GM23338 (cell line): ENCODE results near the gene SORCS2. TPM values are rescaled to one million over a fixed set of nuclear protein-coding genes. Genes with fewer than 3 reads are reported as not detected.

Experiments
- ATAC-seq: fragments of 200-7000 bp; cut with Tn5 transposase; 3 replicates; pipeline ENCODE4 v1.9.1; 2020
- DNase-seq: peaks from one replicate; pipeline ENCODE4 v3.0.0-alpha.2; 2015; ENCODE audit warnings: low spot score
- H2AFZ ChIP-seq: fragments of 200-600 bp; sonication (generic); 2 replicates; pipeline ENCODE4 v1.8.0; 2016; ENCODE audit warnings: antibody characterized with exemption, mild to moderate bottlenecking, moderate library complexity
- H3F3A ChIP-seq: fragments of 200-600 bp; sonication (generic); replicated peaks from 2 replicates; pipeline ENCODE4 v1.8.0; 2017; ENCODE audit warnings: antibody characterized with exemption, mixed run types, low read depth
- H3K27ac ChIP-seq: fragments of 200-600 bp; sonication (generic); 2 replicates; pipeline ENCODE4 v1.6.1; 2016; ENCODE audit warnings: low read depth
- H3K27me3 ChIP-seq: fragments of 200-600 bp; sonication (generic); 2 replicates; pipeline ENCODE4 v1.8.0; 2016; ENCODE audit warnings: mild to moderate bottlenecking, mixed run types, moderate library complexity; ENCODE audit not compliant: insufficient read depth
- H3K36me3 ChIP-seq: fragments of 200-600 bp; sonication (generic); 2 replicates; pipeline ENCODE4 v1.8.0; 2016; ENCODE audit warnings: mild to moderate bottlenecking; ENCODE audit not compliant: insufficient read depth
- H3K4me1 ChIP-seq: fragments of 200-600 bp; sonication (generic); 2 replicates; pipeline ENCODE4 v1.8.0; 2016; ENCODE audit warnings: mild to moderate bottlenecking, moderate library complexity; ENCODE audit not compliant: insufficient read depth
- H3K4me2 ChIP-seq: fragments of 200-600 bp; sonication (generic); 2 replicates; pipeline ENCODE4 v1.7.1; 2017; ENCODE audit warnings: mixed run types
- H3K4me3 ChIP-seq: fragments of 200-600 bp; sonication (generic); 2 replicates; pipeline ENCODE4 v1.6.1; 2016; ENCODE audit warnings: mixed run types
- H3K79me2 ChIP-seq: fragments of 200-600 bp; sonication (generic); replicated peaks from 2 replicates; pipeline ENCODE4 v1.8.0; 2017; ENCODE audit warnings: mild to moderate bottlenecking; ENCODE audit not compliant: insufficient read depth
- H3K9me2 ChIP-seq: fragments of 200-600 bp; sonication (generic); 2 replicates; pipeline ENCODE4 v1.8.0; 2017; ENCODE audit not compliant: insufficient read depth
- H4K20me1 ChIP-seq: fragments of 200-600 bp; sonication (generic); replicated peaks from 2 replicates; pipeline ENCODE4 v1.8.0; 2017; ENCODE audit warnings: mild to moderate bottlenecking; ENCODE audit not compliant: insufficient read depth
- H3K27ac Mint-ChIP-seq: 2 replicates; pipeline ENCODE4 v1.8.0; 2020; ENCODE audit warnings: inconsistent platforms, mild to moderate bottlenecking, moderate library complexity, mixed read lengths
- H3K27me3 Mint-ChIP-seq: 3 replicates; pipeline ENCODE4 v1.8.0; 2022; ENCODE audit warnings: low read depth, mild to moderate bottlenecking, moderate library complexity, mixed read lengths, inconsistent platforms; ENCODE audit not compliant: insufficient read depth, poor library complexity
- H3K36me3 Mint-ChIP-seq: 3 replicates; pipeline ENCODE4 v1.8.0; 2021; ENCODE audit warnings: low read depth, mild to moderate bottlenecking, inconsistent platforms, moderate library complexity, mixed read lengths
- H3K4me1 Mint-ChIP-seq: 3 replicates; pipeline ENCODE4 v1.8.0; 2020; ENCODE audit warnings: mild to moderate bottlenecking, inconsistent platforms, mixed read lengths
- H3K4me3 Mint-ChIP-seq: 3 replicates; pipeline ENCODE4 v1.8.0; 2021; ENCODE audit warnings: moderate library complexity, mild to moderate bottlenecking, inconsistent platforms, mixed read lengths
- H3K9me3 Mint-ChIP-seq: 3 replicates; pipeline ENCODE4 v1.8.0; 2020; ENCODE audit warnings: moderate library complexity, mild to moderate bottlenecking, inconsistent platforms, mixed read lengths
- CREB1 ChIP-seq: fragments of 250-450 bp; sonication (Bioruptor Pico); IDR thresholded peaks from 2 replicates; pipeline ENCODE4 v1.5.0; 2020; ENCODE audit warnings: low read depth, mild to moderate bottlenecking, moderate library complexity
- EZH2 ChIP-seq: fragments of 200-600 bp; sonication (generic); IDR thresholded peaks from one replicate; pipeline ENCODE4 v1.8.0; 2017; ENCODE audit warnings: antibody characterized with exemption, mild to moderate bottlenecking, low read depth; ENCODE audit not compliant: unreplicated experiment
- NANOG ChIP-seq: IDR thresholded peaks from 2 replicates; pipeline ENCODE4 v1.6.1; 2016; ENCODE audit warnings: antibody characterized with exemption, borderline replicate concordance
- POLR2AphosphoS5 ChIP-seq: IDR thresholded peaks from 2 replicates; pipeline ENCODE4 v1.6.1; 2016; ENCODE audit warnings: antibody characterized with exemption, low read depth
- STAT1 ChIP-seq: IDR thresholded peaks from one replicate; pipeline ENCODE4 v1.6.1; 2016; ENCODE audit warnings: antibody characterized with exemption; ENCODE audit not compliant: unreplicated experiment
- ZNF114 ChIP-seq: fragments of 250-450 bp; sonication (Bioruptor Pico); IDR thresholded peaks from 2 replicates; pipeline ENCODE4 v1.5.0; 2020; ENCODE audit warnings: mild to moderate bottlenecking, moderate library complexity
- ZNF331 ChIP-seq: fragments of 250-450 bp; sonication (Bioruptor Pico); IDR thresholded peaks from 2 replicates; pipeline ENCODE4 v1.5.0; 2020; ENCODE audit warnings: low read depth, mild to moderate bottlenecking, moderate library complexity
- polyA plus RNA-seq: library from polyadenylated mRNA; unstranded; fragments of >200 nt; fragmentation: Nextera tagmentation; extraction: Ambion mirVana; gene quantifications from 2 replicates; pipeline ENCODE4 v1.2.1, GENCODE V29; 2016
- total RNA-seq: library from RNA; depleted of rRNA; stranded (reverse); fragments of >200 nt; shearing (Covaris generic); gene quantifications from 2 replicates; pipeline ENCODE4 v1.2.3, GENCODE V29; 2014
- TF ChIP-seq, protein P1 (sequence below): fragments of 250-450 bp; sonication (Bioruptor Pico); IDR thresholded peaks from 2 replicates; pipeline ENCODE4 v1.5.0; 2020; ENCODE audit warnings: mild to moderate bottlenecking, moderate library complexity
- TF ChIP-seq, protein P2 (sequence below): IDR thresholded peaks from 2 replicates; pipeline ENCODE4 v1.6.1; 2016; ENCODE audit warnings: antibody characterized with exemption

The SORCS2 gene
- total and polyA plus RNA-seq, 2 experiments from 2014 or later, result 0.47 to 2.4 TPM

DNA sequence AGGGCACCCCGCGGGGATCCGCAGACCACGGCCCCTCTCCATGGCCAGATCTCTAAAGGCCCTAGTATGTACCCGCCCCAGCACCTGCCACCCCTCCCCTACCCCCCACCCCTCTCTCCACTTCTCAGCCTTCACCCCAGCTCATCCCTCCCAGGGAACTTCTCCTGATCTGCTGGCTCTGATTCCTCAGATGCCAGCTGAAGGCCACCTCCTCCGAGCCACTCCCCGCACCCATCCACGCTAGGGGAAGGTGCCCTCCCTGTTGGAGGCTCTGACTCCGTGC is 230.5 kb downstream of the SORCS2 start (continued):
- TF ChIP-seq, protein P1, sequence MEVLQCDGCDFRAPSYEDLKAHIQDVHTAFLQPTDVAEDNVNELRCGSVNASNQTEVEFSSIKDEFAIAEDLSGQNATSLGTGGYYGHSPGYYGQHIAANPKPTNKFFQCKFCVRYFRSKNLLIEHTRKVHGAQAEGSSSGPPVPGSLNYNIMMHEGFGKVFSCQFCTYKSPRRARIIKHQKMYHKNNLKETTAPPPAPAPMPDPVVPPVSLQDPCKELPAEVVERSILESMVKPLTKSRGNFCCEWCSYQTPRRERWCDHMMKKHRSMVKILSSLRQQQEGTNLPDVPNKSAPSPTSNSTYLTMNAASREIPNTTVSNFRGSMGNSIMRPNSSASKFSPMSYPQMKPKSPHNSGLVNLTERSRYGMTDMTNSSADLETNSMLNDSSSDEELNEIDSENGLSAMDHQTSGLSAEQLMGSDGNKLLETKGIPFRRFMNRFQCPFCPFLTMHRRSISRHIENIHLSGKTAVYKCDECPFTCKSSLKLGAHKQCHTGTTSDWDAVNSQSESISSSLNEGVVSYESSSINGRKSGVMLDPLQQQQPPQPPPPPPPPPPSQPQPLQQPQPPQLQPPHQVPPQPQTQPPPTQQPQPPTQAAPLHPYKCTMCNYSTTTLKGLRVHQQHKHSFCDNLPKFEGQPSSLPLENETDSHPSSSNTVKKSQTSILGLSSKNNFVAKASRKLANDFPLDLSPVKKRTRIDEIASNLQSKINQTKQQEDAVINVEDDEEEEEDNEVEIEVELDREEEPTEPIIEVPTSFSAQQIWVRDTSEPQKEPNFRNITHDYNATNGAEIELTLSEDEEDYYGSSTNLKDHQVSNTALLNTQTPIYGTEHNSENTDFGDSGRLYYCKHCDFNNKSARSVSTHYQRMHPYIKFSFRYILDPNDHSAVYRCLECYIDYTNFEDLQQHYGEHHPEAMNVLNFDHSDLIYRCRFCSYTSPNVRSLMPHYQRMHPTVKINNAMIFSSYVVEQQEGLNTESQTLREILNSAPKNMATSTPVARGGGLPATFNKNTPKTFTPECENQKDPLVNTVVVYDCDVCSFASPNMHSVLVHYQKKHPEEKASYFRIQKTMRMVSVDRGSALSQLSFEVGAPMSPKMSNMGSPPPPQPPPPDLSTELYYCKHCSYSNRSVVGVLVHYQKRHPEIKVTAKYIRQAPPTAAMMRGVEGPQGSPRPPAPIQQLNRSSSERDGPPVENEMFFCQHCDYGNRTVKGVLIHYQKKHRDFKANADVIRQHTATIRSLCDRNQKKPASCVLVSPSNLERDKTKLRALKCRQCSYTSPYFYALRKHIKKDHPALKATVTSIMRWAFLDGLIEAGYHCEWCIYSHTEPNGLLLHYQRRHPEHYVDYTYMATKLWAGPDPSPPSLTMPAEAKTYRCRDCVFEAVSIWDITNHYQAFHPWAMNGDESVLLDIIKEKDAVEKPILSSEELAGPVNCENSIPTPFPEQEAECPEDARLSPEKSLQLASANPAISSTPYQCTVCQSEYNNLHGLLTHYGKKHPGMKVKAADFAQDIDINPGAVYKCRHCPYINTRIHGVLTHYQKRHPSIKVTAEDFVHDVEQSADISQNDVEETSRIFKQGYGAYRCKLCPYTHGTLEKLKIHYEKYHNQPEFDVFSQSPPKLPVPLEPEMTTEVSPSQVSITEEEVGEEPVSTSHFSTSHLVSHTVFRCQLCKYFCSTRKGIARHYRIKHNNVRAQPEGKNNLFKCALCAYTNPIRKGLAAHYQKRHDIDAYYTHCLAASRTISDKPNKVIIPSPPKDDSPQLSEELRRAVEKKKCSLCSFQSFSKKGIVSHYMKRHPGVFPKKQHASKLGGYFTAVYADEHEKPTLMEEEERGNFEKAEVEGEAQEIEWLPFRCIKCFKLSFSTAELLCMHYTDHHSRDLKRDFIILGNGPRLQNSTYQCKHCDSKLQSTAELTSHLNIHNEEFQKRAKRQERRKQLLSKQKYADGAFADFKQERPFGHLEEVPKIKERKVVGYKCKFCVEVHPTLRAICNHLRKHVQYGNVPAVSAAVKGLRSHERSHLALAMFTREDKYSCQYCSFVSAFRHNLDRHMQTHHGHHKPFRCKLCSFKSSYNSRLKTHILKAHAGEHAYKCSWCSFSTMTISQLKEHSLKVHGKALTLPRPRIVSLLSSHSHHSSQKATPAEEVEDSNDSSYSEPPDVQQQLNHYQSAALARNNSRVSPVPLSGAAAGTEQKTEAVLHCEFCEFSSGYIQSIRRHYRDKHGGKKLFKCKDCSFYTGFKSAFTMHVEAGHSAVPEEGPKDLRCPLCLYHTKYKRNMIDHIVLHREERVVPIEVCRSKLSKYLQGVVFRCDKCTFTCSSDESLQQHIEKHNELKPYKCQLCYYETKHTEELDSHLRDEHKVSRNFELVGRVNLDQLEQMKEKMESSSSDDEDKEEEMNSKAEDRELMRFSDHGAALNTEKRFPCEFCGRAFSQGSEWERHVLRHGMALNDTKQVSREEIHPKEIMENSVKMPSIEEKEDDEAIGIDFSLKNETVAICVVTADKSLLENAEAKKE (CRISPR knock-in tag), result no peak
- TF ChIP-seq, protein P2, sequence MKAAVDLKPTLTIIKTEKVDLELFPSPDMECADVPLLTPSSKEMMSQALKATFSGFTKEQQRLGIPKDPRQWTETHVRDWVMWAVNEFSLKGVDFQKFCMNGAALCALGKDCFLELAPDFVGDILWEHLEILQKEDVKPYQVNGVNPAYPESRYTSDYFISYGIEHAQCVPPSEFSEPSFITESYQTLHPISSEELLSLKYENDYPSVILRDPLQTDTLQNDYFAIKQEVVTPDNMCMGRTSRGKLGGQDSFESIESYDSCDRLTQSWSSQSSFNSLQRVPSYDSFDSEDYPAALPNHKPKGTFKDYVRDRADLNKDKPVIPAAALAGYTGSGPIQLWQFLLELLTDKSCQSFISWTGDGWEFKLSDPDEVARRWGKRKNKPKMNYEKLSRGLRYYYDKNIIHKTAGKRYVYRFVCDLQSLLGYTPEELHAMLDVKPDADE, result no peak
- no peak for TF ChIP-seq ZNF114 (CRISPR knock-in tag)

DNA sequence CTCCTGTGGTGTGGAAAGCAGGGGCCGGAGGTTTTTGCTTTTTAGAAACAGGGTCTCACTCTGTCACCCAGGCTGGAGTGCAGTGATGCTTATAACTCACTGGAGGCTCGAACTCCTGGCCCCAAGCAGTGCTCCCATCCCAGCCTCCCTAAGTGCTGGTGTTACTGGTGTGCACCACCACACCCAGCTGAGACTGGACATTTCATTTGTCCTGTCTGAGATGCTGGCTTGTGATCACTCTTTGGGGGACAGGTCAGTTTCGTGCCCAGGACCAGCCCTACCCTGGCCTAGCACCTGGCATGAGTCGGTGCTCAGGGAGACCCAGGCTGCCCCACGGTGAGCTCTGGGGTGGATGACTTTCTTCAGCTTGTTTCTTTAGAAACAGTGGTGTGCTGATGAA is 231.1 kb downstream of the SORCS2 start:
- Mint-ChIP-seq H3K36me3 (0 out of 3 replicates have a peak, but pooled peaks cover 2% of the 10 kb centered on the region), H3K4me3 (no peak overlapping the region), H3K9me3 (peaks cover 6% of the 10 kb centered on the region), H3K4me1 (peaks cover 15% of the 10 kb centered on the region), H3K27ac (no peak overlapping the region), H3K27me3 (peaks cover 12% of the 10 kb centered on the region)
- ATAC-seq (no peak), DNase-seq (no peak)
- Histone ChIP-seq H3K4me3 (no peak overlapping the region), H3K9me2 (no peaks in the 10 kb centered on the region), H3K27ac (no peak overlapping the region), H3K4me2 (no peak overlapping the region), H2AFZ (no peak overlapping the region), H3F3A (no peaks in the 10 kb centered on the region), H3K36me3 (no peaks in the 10 kb centered on the region), H4K20me1 (no peaks in the 10 kb centered on the region), H3K4me1 (peaks cover 6% of the 10 kb centered on the region; the same call in 1 of the 2 replicates), H3K79me2 (no peaks in the 10 kb centered on the region), H3K27me3 (no peaks in the 10 kb centered on the region)
- TF ChIP-seq POLR2AphosphoS5, result no peak
- TF ChIP-seq NANOG, result no peak
- no peak for TF ChIP-seq ZNF114 (CRISPR knock-in tag)
- no peak for TF ChIP-seq ZNF331 (CRISPR knock-in tag)
- TF ChIP-seq EZH2, result no peak
- no peak for TF ChIP-seq CREB1 (CRISPR knock-in tag)
- TF ChIP-seq STAT1, result no peak
- TF ChIP-seq, protein P2, result no peak
